GM21360 (cell line): ENCODE results near the gene VPS26B.

Experiments used
- ATAC-seq: cut with Tn5 transposase; IDR thresholded peaks from one replicate; pipeline ENCODE4 v1.9.1; 2021; ENCODE audit warnings: mild to moderate bottlenecking, moderate library complexity; ENCODE audit not compliant: unreplicated experiment

VPS26B gene

DNA sequence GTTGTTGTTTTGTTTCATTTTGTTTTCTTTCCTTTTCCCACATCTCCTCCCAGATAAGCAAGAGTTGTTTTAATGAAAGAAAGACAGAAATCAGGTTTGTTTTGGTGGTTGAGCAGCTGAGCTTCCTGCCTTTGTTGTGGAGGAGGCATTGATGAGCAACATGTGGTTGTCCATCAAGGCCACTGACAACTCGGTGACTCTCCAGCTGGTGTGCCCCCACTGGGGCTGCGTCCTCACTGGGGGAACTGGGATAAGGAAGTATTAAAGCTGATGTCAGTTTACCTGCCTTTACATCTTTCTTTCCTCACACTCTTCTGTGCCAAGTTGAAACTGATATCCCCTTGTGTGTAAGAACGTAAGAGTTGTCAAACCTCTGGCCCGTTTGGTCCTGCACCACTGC lies 5.9 kb downstream of the VPS26B start:
- ATAC-seq = no peak

DNA sequence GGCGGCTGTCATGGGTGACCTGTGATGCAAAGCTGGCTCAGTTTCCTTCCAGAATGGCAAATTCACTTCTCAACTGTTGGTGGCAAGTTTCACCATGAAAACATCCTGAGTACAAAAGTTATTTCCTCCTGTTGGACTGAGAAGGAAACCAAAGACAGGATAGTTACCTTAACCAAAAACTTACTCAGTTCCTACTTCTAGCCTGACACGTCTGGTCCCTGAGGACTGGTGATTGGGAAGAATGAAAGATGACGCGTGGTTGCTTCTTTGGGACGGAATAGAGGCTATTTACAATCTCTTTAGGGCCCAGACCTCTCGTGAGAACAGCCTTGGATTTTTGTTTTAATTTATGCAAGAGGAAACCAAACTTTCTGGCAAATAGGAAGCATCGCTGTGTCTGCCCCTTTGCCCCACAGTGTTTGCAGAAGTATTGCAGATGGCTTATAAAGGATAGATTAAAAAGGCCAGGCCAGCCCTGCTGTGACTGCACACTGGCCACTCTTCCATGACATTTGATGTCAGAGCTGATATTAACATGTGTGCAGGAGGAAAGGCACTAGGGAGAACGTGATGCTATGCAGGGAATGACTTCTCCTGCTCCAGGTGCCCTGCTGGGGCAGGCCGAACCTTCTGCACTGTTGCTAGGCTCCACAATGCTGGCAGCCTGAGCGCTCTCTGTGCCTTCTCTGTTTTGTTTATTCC lies 7.6 kb downstream of the VPS26B start:
- no peak for ATAC-seq

DNA sequence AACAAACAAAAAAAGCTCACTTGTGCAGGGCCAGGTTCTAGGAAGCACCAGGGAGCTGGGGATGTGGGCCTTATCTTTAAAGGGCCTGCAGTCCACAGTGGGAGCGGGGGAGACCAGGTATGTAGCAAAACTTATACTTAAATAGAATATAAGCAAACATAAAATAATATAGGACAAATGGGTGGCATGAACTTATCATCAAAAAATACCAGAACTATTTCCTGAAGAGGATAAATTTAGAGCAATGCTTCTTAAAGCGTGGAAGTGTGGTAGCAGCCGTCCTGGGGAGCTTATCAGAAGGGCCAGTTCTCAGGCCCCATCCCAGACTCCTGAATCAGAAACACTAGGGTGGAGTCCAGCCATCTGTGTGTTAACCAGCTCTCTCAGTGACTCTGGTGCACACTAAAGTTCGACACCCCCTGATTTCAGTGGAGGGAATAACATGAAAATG lies 9.3 kb downstream of the VPS26B start:
- ATAC-seq = no peak

- no peak for ATAC-seq
Measured at GRCh38 chr11:134235399-134235798, 10.9 kb downstream of the VPS26B start.

DNA sequence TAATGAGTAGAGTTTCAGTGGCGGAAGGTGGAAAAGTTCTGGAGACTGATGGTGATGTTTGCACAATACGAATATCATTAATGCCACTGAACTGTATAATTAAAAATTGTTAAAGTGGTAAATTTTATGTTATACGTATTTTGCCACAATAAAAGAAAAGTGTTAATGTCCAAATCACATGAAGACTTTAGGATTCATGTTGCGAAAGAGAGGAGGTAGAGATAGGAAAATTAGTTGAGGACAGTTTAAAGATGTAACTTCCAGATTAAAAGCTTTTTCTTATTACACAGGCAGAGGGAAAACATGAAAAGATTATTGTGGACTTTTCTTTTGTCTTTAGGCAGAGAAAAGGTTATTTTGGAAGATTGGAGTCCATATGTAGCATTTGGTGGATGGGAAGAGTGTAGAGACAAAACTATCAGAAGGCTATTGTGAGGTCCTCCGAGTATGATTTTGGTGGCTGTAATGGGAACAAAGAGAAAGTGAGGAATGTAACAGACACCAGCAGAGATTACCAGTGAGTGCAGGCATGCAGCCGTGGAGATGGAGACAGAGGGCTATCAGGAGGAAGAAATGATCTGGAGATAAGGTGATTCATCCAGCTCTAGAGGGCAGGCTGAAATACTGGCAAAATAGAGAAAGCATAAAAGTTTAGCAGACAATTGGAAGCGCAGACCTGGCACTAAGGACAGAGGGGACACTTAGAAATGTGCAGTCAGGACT lies 12.5 kb downstream of the VPS26B start:
- ATAC-seq = no peak

DNA sequence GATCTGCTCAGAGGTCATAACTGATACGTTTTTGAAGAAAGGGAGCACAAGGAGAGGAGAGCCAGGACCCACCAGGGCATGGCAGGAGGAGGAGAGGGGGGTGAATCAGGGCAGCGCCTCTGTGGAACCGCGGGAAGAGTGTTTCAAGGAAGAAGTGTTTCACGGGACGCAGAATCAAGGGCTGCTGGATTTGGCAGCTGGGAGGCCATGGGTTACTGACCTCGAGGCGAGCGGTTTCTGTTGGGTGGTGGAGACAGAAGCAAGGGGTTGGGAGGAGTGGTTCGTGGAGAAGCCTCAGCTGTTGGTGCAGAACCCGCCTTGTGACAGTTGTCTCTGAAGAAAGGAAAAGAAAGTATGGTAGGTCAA lies 13.1 kb downstream of the VPS26B start:
- ATAC-seq = no peak

DNA sequence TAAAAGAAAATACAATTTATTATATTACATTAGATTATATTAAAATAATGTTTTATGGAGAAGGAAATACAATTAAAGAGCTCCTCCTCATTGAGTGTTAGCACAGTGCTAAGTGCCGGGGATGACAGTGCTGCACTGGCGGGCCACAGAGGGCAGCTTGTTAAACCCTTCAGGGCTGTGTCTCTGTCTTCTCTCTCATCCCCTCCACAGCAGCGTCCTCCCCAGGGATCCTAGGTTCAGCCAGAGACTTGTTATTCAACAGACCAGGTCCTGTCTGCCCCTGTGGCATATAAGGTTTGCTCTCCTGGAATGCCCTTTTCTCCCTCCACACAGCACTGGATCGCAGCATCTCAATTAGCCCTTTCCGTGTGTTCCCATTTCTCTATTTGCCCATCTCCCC lies 14.5 kb downstream of the VPS26B start:
- no peak for ATAC-seq

GRCh38 chr11:134240592-134240991 lies 16.1 kb downstream of the VPS26B start:
- no peak for ATAC-seq

DNA sequence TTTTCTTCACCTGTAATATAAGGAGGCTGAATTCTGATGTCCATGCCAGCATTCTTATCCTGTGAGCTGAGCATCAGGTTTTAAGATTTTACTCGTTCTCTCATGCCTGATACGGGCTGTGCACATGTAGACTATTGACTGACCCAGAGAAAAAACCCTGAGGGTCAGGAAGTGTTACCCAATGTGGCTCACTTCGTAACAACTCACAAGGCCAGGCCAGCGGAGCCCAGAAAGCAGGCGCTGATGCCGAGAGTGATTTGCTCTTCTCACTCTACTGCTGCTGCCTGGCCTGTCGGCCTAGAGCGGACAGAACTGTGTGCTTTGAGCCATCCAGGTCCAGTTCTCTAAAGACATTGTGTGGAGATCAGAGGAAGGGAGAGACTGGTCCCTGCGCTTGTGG lies 17.9 kb downstream of the VPS26B start:
- no peak for ATAC-seq

DNA sequence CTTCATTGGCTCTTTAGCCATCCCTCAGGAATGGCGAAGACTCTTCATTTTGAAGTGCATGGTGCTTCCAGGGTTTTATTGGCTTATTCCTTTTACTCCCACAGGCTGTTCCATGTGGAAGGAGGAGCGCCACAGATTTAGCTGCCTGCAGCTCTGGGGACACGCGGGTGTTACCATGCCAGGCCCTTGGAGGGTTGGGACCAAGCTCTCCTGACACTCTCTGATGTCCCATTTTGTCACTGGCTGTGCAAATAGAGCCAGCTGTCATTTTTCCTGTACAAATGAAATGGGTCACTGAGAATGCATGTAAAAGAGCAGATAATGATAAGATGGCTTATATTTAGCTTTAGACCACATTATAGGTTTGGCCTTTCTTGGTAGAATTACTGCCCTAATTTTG lies 19.4 kb downstream of the VPS26B start:
- no peak for ATAC-seq

- peak; percentile 79 for ATAC-seq
Measured at GRCh38 chr11:134244593-134244992, 20.1 kb downstream of the VPS26B start.

- ATAC-seq = no peak
Measured at GRCh38 chr11:134245434-134245833, 21.0 kb downstream of the VPS26B start.

DNA sequence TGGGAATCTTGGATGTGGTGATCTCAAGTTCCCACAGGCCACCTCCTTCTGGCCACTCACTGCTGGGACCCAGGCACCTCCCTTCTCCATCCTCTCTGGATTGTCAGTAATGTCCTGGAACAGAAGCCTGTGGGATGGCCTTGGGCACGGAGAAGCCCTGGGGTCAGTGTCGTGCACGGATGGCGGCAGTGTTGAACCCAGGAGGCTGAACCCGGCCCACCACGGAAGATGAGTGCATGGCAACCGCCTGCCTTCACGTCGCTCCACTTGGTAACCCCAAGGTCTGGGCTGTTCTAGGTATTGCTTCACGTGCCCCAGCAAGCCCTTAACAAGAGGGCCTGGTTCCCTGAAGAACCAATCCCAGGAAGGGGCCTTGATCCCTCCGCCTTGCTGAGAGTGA lies 21.6 kb downstream of the VPS26B start:
- no peak for ATAC-seq

DNA sequence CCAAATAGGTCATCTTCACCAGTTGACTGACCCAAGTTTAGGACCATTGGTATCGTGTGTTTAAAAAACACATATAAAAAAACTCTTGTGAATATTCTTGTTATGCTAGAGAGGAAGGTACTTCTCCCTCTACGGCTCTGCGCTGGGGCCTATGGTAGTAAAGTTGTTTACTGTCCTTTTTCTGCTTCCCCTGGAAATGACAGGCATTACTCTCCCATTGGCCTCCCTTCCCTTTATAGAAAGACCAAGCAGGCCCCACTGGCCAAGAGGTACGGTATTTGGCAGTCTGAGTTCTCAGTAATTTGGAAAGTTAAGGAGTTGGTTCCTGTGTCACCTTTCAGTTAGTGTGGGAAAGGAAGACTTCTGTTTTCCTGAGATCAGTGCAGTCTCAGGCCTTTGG lies 22.2 kb downstream of the VPS26B start:
- ATAC-seq = no peak

DNA sequence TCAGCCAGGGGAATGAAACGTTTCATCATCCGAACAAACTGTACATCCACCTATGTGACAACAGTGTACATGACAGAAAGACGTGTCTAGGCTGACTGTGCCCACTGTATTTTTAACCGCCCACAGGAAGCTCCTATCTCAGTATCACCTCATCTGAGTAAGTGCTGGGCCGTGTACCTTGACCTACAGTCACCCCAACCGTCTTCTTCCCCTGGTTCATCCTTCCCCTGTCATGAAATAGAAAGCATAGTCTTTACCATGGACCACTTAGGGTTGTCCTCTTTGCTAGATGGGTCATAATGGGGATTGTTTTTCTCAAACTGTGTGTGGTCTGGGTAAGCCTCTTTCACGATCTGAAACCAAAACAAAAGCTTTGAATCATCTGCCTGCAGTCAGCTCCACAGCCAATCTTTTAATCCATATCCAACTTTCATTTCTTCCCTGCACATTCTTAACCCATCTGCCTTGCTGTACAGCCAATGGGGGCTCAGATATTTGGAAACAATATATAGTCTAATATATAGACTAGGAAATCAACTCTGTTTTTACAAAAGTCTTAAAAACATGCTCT lies 24.5 kb downstream of the VPS26B start:
- ATAC-seq = no peak

DNA sequence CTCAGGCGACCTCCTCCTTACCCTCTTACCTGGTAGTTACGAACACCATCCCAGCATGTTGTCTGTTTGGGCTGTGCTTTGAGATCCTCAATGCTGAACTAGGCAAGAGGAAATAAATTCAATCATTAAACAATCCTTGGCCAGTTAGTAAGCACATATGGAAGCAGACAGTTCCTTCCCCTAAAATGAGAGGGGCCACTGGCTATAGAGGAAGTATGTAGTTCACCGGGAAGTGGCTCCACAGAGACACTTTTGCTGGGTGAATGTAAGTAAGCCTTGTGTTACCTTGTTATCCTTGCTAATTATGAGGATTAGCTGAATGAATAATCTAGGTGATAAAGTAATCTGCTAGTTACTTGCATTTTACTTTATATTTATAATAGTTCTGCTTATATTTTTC lies 25.8 kb downstream of the VPS26B start:
- no peak for ATAC-seq

DNA sequence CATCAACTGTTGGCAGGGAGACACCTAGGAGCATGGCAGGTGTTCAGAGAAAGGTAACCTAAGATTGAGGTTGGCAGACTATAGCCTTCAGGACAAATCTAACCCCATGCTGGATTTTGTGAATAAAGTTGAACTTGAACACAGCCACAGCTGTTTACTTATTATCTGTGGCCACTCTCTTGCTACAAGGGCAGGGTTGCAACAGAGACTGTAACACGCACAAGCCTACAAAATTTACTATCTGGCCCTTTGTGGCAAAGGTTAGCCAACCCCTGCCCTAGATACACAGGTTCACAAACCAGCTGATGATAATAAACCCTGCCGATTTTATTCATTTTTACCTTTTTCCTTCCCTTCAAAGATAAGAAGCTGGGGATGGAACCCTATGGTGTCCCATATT lies 26.2 kb downstream of the VPS26B start:
- no peak for ATAC-seq

DNA sequence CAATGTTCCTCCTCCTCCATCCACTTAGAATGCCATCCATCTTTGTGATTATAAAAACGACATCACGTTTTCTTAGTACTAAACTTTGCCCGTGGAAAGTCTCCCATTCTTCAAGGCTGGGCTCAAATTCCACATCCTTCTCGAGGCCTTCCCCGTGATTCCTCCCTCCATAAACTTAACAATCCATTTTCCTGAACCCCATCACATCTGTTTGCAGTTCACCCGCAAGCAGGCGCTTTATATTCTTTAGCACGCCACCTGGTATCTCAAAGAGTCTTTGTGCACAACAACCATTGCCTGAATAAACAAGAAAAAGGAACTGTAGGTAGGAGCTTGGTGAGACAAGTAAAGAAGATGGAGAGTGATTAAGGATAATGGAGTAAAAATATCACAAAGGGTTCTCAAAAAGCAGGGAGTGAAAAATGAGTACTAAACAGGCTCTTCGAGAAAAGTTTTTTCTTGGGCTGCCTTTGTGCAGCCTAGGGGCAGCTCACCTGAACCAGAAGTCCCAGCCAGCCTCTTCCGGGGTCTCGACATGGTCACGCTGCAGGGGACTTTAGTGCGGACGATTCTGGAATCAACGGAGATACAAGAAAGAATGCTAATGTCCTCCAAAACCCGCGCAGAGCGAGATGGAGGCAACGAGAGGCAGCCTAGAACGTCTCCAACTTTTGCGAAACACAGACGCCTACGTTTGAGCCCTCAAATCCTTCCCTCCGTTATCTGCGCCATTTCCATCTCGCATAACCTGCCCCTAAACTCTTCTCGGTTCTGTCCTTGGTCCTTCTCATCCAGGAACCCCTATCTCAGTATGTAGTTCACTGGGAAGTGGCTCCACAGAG lies 28.1 kb downstream of the VPS26B start:
- ATAC-seq = peak; percentile 30

DNA sequence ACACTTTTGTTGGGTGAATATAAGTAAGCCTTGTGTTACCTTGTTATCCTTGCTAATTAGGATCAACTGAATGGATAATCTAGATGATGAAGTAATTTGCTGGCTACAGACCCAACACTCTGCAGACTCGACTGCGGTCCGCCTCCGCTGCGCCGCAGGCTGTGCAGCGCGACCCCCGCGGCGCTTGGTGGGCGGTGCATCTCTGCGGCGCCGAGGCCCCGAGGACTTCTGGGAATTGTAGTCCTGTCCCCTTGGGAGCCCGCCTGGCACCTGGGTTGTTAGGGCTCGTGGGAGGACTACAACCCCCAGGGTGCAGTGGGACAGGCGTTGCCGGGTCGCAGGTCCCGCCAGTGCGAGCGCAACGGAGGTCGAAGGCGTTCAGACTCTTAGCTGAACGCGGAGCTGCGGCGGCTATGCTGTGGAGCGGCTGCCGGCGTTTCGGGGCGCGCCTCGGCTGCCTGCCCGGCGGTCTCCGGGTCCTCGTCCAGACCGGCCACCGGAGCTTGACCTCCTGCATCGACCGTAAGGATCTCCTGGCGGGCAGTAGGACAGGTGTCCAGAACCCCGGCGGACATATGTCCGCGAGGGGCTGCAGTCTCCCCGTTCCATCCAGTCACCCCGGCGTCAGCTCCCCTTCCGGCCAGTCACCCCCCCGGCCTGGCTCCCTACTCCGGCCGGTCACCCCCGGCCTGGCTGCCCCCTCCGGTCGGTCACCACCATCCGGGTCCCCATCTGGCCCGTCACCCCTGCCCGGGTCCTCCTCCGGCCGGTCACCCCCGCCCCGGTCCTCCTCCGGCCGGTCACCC lies 28.9 kb downstream of the VPS26B start, which contains the start of the genes ACAD8 and THYN1:
ACAD8 (plus strand) TSS at position 381 of the 806 bp plus-strand sequence; CDS start at position 414, 33 bp downstream.
THYN1 (minus strand) TSS at position 165 of the 806 bp plus-strand sequence. CDS start 470 bp downstream, outside the sequence.
- ATAC-seq = peak; percentile 99
